Measurements from ENCODE around the gene HPSE. TPM values are rescaled to one million over a fixed set of nuclear protein-coding genes. Genes with fewer than 3 reads are reported as not detected.
"Not testable (repeated sequence)": the region's sequence is repeated elsewhere in the genome, so short reads cannot be mapped to it uniquely, and the experiment has no call there.

HPSE gene
- total and polyA plus RNA-seq, 2 donors (not counting 1 experiment from before 2014, with no cell fraction given), result 1.3 to 2.6 TPM

- no peak overlapping the region for H3K4me3 Mint-ChIP-seq
- Histone ChIP-seq H3K27ac (ENCODE audit: low read length in 2 of 2) (no peak overlapping the region), H3K9ac (ENCODE audit: low read length) (no peak overlapping the region), H3K9me3 (ENCODE audit: control extremely low read depth in 1 of 3, control insufficient read depth in 2 of 3, insufficient read depth in 1 of 3, low read length in 2 of 3) (no peaks in the 10 kb centered on the region), H3K27me3 (replicated peaks in 1 of 4; ENCODE audit: control extremely low read depth in 1 of 4, control insufficient read depth in 3 of 4, insufficient read depth in 4 of 4, low read length in 3 of 4) (no peaks in the 10 kb centered on the region), H3K4me3 (ENCODE audit: control extremely low read depth in 1 of 5, extremely low read depth in 1 of 5, insufficient read depth in 1 of 5, low read depth in 2 of 5, low read length in 4 of 5) (no peak overlapping the region), H3K4me1 (ENCODE audit: control insufficient read depth in 2 of 2, insufficient read depth in 2 of 2, low read length in 2 of 2) (no peaks in the 10 kb centered on the region), H3K36me3 (replicated peaks in 1 of 2; ENCODE audit: control extremely low read depth in 1 of 2, control insufficient read depth in 1 of 2, extremely low read depth in 1 of 2, insufficient read depth in 2 of 2, low read length in 1 of 2) (no peaks in the 10 kb centered on the region), H2AFZ (ENCODE audit: insufficient read depth, low read depth, low read length, poor library complexity, severe bottlenecking) (no peak overlapping the region), H3K4me2 (replicated peaks; ENCODE audit: low read depth, low read length, poor library complexity, severe bottlenecking) (no peak overlapping the region), H4K20me1 (ENCODE audit: control insufficient read depth, insufficient read depth, low read length, poor library complexity, severe bottlenecking) (no peaks in the 10 kb centered on the region), H3K79me2 (ENCODE audit: control insufficient read depth, insufficient read depth, low read length) (no peaks in the 10 kb centered on the region)
- H3K9me3 Mint-ChIP-seq (ENCODE audit: insufficient read depth), result no peaks in the 10 kb centered on the region
- ChIA-PET CTCF (interaction anchor here (0.8 kb wide), 1 partner anchor 254 kb away, joined by 3 read pairs; no protein-coding TSS in a partner anchor), POLR2A (interaction anchor here (0.6 kb wide), 1 partner anchor 96 kb away, joined by 5 read pairs; no protein-coding TSS in a partner anchor)
- TF ChIP-seq CTCF (IDR thresholded peaks at IDR 0.05) (no peak), EZH2 (IDR thresholded peaks at IDR 0.05; ENCODE audit: borderline replicate concordance, insufficient read depth, low read depth, low read length, poor library complexity, severe bottlenecking) (no peak)
- ATAC-seq (ENCODE audit: low read depth) (no peak), DNase-seq (no peak)
- WGBS (ENCODE audit: insufficient coverage), result 68% methylated on average over 6 of the region's 7 CpGs
- H3K4me1 Mint-ChIP-seq, result peaks cover 4% of the 10 kb centered on the region
- no peak overlapping the region for H3K27ac Mint-ChIP-seq
- no peaks in the 10 kb centered on the region for H3K27me3 Mint-ChIP-seq
- intact Hi-C loops (cut with micrococcal nuclease), result no loop called here
These were observed 6.0 kb downstream of the HPSE start for GRCh38 chr4:83328521-83329187.

GRCh38 chr4:83326546-83326945, 8.1 kb downstream of the HPSE start:
- intact Hi-C loops (cut with micrococcal nuclease), result no loop called here
- DNase-seq, result no peak
- H3K4me3 Mint-ChIP-seq, result no peak overlapping the region
- Histone ChIP-seq H3K27me3 (replicated peaks in 1 of 4; ENCODE audit: control extremely low read depth in 1 of 4, control insufficient read depth in 3 of 4, insufficient read depth in 4 of 4, low read length in 3 of 4) (no peaks in the 10 kb centered on the region), H3K36me3 (replicated peaks in 1 of 2; ENCODE audit: control extremely low read depth in 1 of 2, control insufficient read depth in 1 of 2, extremely low read depth in 1 of 2, insufficient read depth in 2 of 2, low read length in 1 of 2) (no peaks in the 10 kb centered on the region), H3K27ac (ENCODE audit: low read length in 2 of 2) (no peak overlapping the region), H4K20me1 (ENCODE audit: control insufficient read depth, insufficient read depth, low read length, poor library complexity, severe bottlenecking) (no peaks in the 10 kb centered on the region), H2AFZ (ENCODE audit: insufficient read depth, low read depth, low read length, poor library complexity, severe bottlenecking) (no peak overlapping the region), H3K4me2 (replicated peaks; ENCODE audit: low read depth, low read length, poor library complexity, severe bottlenecking) (no peak overlapping the region), H3K79me2 (ENCODE audit: control insufficient read depth, insufficient read depth, low read length) (no peaks in the 10 kb centered on the region), H3K4me3 (ENCODE audit: control extremely low read depth in 1 of 5, extremely low read depth in 1 of 5, insufficient read depth in 1 of 5, low read depth in 2 of 5, low read length in 4 of 5) (no peak overlapping the region), H3K9ac (ENCODE audit: low read length) (no peak overlapping the region), H3K4me1 (ENCODE audit: control insufficient read depth in 2 of 2, insufficient read depth in 2 of 2, low read length in 2 of 2) (no peaks in the 10 kb centered on the region), H3K9me3 (ENCODE audit: control extremely low read depth in 1 of 3, control insufficient read depth in 2 of 3, insufficient read depth in 1 of 3, low read length in 2 of 3) (no peaks in the 10 kb centered on the region)
- H3K9me3 Mint-ChIP-seq (ENCODE audit: insufficient read depth), result no peaks in the 10 kb centered on the region
- H3K27ac Mint-ChIP-seq, result no peak overlapping the region
- H3K27me3 Mint-ChIP-seq, result no peaks in the 10 kb centered on the region
- TF ChIP-seq EZH2 (IDR thresholded peaks at IDR 0.05; ENCODE audit: borderline replicate concordance, insufficient read depth, low read depth, low read length, poor library complexity, severe bottlenecking) (no peak), CTCF (IDR thresholded peaks at IDR 0.05) (no peak)
- no peak for ATAC-seq (ENCODE audit: low read depth)
- ChIA-PET POLR2A (no interaction called here), CTCF (no interaction called here)
- H3K4me1 Mint-ChIP-seq, result peaks cover 2% of the 10 kb centered on the region
- WGBS (ENCODE audit: insufficient coverage), result 88% methylated on average over 7 of the region's 8 CpGs

- H3K9me3 ChIP-seq (ENCODE audit: control extremely low read depth in 1 of 3, control insufficient read depth in 2 of 3, insufficient read depth in 1 of 3, low read length in 2 of 3); H3K27ac ChIP-seq (ENCODE audit: low read length in 2 of 2); DNase-seq; H3K4me1 Mint-ChIP-seq; H3K4me2 ChIP-seq (replicated peaks; ENCODE audit: low read depth, low read length, poor library complexity, severe bottlenecking); H2AFZ ChIP-seq (ENCODE audit: insufficient read depth, low read depth, low read length, poor library complexity, severe bottlenecking); H3K4me1 ChIP-seq (ENCODE audit: control insufficient read depth in 2 of 2, insufficient read depth in 2 of 2, low read length in 2 of 2); CTCF ChIA-PET; H3K9ac ChIP-seq (ENCODE audit: low read length); H3K4me3 ChIP-seq (ENCODE audit: control extremely low read depth in 1 of 5, extremely low read depth in 1 of 5, insufficient read depth in 1 of 5, low read depth in 2 of 5, low read length in 4 of 5); H3K36me3 ChIP-seq (replicated peaks in 1 of 2; ENCODE audit: control extremely low read depth in 1 of 2, control insufficient read depth in 1 of 2, extremely low read depth in 1 of 2, insufficient read depth in 2 of 2, low read length in 1 of 2); H3K27me3 ChIP-seq (replicated peaks in 1 of 4; ENCODE audit: control extremely low read depth in 1 of 4, control insufficient read depth in 3 of 4, insufficient read depth in 4 of 4, low read length in 3 of 4); H4K20me1 ChIP-seq (ENCODE audit: control insufficient read depth, insufficient read depth, low read length, poor library complexity, severe bottlenecking); POLR2A ChIA-PET; ATAC-seq (ENCODE audit: low read depth); H3K79me2 ChIP-seq (ENCODE audit: control insufficient read depth, insufficient read depth, low read length); H3K27ac Mint-ChIP-seq; H3K9me3 Mint-ChIP-seq (ENCODE audit: insufficient read depth); H3K27me3 Mint-ChIP-seq; intact Hi-C loops (cut with micrococcal nuclease); H3K4me3 Mint-ChIP-seq: not testable (repeated sequence)
- 100% methylated on average over 2 of the region's 4 CpGs for WGBS (ENCODE audit: insufficient coverage)
These were observed 9.3 kb downstream of the HPSE start for GRCh38 chr4:83325306-83325705.
